Neural cell (in vitro differentiated cells): ENCODE data around the gene ZNF555. TPM values are rescaled to one million over a fixed set of nuclear protein-coding genes. Genes with fewer than 3 reads are reported as not detected.
"Not testable (repeated sequence)": the region's sequence is repeated elsewhere in the genome, so short reads cannot be mapped to it uniquely, and the experiment has no call there.

Experiments used
- H2AFZ ChIP-seq: fragments of 200-600, 300-800 bp; sonication (generic), shearing (Covaris generic); 2 replicates; pipeline ENCODE4 v1.6.0; 2014; ENCODE audit warnings: low read depth, mild to moderate bottlenecking, antibody characterized with exemption, low read length, moderate library complexity
- H3F3A ChIP-seq: fragments of 200-600 bp; shearing (Covaris generic); 2 replicates; pipeline ENCODE4 v1.6.1; 2016; ENCODE audit warnings: mild to moderate bottlenecking, moderate library complexity, mixed read lengths, antibody characterized with exemption, low read length; ENCODE audit not compliant: insufficient read depth, poor library complexity, severe bottlenecking
- H3K27ac ChIP-seq: fragments of 200-600, 300-800 bp; sonication (generic), shearing (Covaris generic); 2 replicates; pipeline ENCODE4 v1.5.1; 2014; ENCODE audit warnings: mild to moderate bottlenecking, low read length, moderate library complexity
- H3K27me3 ChIP-seq: fragments of 300-800, 200-600 bp; sonication (generic), shearing (Covaris generic); 2 replicates; pipeline ENCODE4 v1.6.0; 2014; ENCODE audit warnings: mild to moderate bottlenecking, low read depth, low read length, moderate library complexity; ENCODE audit not compliant: insufficient read depth
- H3K36me3 ChIP-seq: fragments of 300-800, 200-600 bp; sonication (generic), shearing (Covaris generic); 2 replicates; pipeline ENCODE4 v1.5.1; 2014; ENCODE audit warnings: mild to moderate bottlenecking, antibody characterized with exemption, low read length, moderate library complexity; ENCODE audit not compliant: insufficient read depth
- H3K4me2 ChIP-seq: fragments of 300-800, 200-600 bp; sonication (generic), shearing (Covaris generic); 2 replicates; pipeline ENCODE4 v1.6.0; 2014; ENCODE audit warnings: mild to moderate bottlenecking, low read length
- H3K4me3 ChIP-seq: fragments of 300-800, 200-600 bp; sonication (generic), shearing (Covaris generic); 2 replicates; pipeline ENCODE4 v1.5.1; 2014; ENCODE audit warnings: mild to moderate bottlenecking, low read length, moderate library complexity
- H3K79me2 ChIP-seq: fragments of 200-600 bp; shearing (Covaris generic); replicated peaks from 2 replicates; pipeline ENCODE4 v1.6.0; 2014; ENCODE audit warnings: mild to moderate bottlenecking, low read length, moderate library complexity; ENCODE audit not compliant: insufficient read depth
- H3K9ac ChIP-seq: fragments of 300-800, 200-600 bp; sonication (generic), shearing (Covaris generic); 2 replicates; pipeline ENCODE4 v1.6.1; 2016; ENCODE audit warnings: mild to moderate bottlenecking, low read length, mixed read lengths
- H3K9me2 ChIP-seq: fragments of 200-600 bp; shearing (Covaris generic); 2 replicates; pipeline ENCODE4 v1.6.1; 2016; ENCODE audit warnings: mild to moderate bottlenecking, low read length, mixed read lengths; ENCODE audit not compliant: insufficient read depth
- H3K9me3 ChIP-seq: fragments of 200-600, 300-800 bp; sonication (generic), shearing (Covaris generic); 2 replicates; pipeline ENCODE4 v1.6.1; 2016; ENCODE audit warnings: mild to moderate bottlenecking, mixed run types, low read length, moderate library complexity, mixed read lengths
- H4K20me1 ChIP-seq: fragments of 200-600 bp; shearing (Covaris generic); 2 replicates; pipeline ENCODE4 v1.6.1; 2016; ENCODE audit warnings: mild to moderate bottlenecking, mixed run types; ENCODE audit not compliant: insufficient read depth
- EP300 ChIP-seq: fragments of 450-650 bp; conservative IDR thresholded peaks from 2 replicates; pipeline ENCODE4 v1.6.1; 2014; ENCODE audit warnings: antibody characterized with exemption, mild to moderate bottlenecking, moderate library complexity; ENCODE audit not compliant: poor library complexity, severe bottlenecking
- EZH2 ChIP-seq: fragments of 200-600, 300-800 bp; shearing (Covaris generic), sonication (generic); IDR thresholded peaks from 2 replicates; pipeline ENCODE4 v1.6.1; 2014; ENCODE audit warnings: antibody characterized with exemption, low read length, borderline replicate concordance, mild to moderate bottlenecking; ENCODE audit not compliant: insufficient read depth, poor library complexity, severe bottlenecking
- MXI1 ChIP-seq: fragments of 450-650 bp; conservative IDR thresholded peaks from 2 replicates; pipeline ENCODE4 v1.6.1; 2014; ENCODE audit warnings: antibody characterized with exemption, mild to moderate bottlenecking; ENCODE audit not compliant: poor library complexity, severe bottlenecking
- RAD21 ChIP-seq: fragments of 450-650 bp; conservative IDR thresholded peaks from 2 replicates; pipeline ENCODE4 v1.6.1; 2014; ENCODE audit warnings: antibody characterized with exemption, mild to moderate bottlenecking, moderate library complexity
- SMC3 ChIP-seq: fragments of 450-650 bp; conservative IDR thresholded peaks from 2 replicates; pipeline ENCODE4 v1.6.1; 2014; ENCODE audit warnings: antibody characterized with exemption, mild to moderate bottlenecking, moderate library complexity; ENCODE audit not compliant: poor library complexity
- polyA plus RNA-seq: library from polyadenylated mRNA; depleted of rRNA; stranded (reverse); fragments of >200 nt; gene quantifications from 2 replicates; pipeline ENCODE4 v1.2.3, GENCODE V29; 2014
- TF ChIP-seq, protein P1 (sequence below): IDR thresholded peaks from 2 replicates; pipeline ENCODE4 v1.6.1; 2012; ENCODE audit warnings: borderline replicate concordance
- TF ChIP-seq, protein P2 (sequence below): fragments of 450-650 bp; IDR thresholded peaks from 2 replicates; pipeline ENCODE4 v1.5.1; 2014; ENCODE audit warnings: antibody characterized with exemption, mild to moderate bottlenecking, moderate library complexity; ENCODE audit not compliant: poor library complexity, severe bottlenecking

The ZNF555 gene
- polyA plus RNA-seq, 1 donor from 2014 or later = 6.5 TPM

DNA sequence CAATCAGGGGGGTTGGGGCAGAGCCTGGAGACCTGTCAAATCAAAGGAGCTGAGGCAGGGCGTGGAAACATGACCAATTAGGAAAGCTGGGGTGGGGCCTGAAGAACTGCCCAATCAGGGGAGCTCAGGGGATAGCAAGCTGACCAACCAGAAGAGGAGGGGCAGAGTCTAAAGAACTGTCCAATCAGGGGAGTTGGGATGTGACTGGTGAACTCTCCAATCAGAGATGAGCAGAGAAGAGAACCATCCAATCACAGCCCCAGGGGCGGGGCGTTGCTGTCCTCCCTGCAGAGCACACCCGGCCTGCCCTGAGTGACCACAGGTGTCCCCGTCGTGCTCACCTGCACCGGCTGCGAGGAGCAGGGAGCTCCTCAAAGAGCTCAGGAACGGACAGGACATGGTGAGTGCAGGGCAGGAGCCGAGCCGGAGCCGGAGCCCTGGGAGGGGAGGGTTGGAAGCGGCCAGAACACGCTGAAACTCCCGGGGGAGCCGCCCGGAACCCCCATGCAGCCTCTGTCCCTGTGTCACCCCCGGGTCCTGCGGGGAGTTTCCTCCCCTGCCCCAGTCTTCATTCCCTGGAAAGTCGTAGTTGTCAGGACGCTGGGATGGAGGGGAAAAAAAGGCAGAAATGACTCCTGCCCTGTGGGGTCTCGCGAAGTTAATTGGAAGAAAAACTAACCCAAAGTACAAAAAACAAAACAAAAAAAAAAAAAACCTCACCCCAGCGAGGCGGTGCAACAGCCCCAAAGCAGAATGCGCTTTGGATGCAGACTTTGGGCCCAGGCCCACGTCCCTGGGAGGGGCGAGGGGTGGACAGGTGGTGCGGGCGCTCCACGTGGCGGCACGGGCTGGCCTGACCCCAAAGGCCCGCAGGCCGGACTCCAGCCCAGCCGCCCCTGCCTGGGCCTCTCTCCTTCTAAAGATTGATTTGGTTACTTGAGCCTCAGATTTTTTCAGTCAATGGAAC is 26.0 kb downstream of the ZNF555 start, which contains the start of gene ZNF556:
ZNF556 (plus strand) TSS at position 311 of the 967 bp plus-strand sequence; CDS start at position 398, 87 bp downstream.
- no peak within 1 kb of the TSS for H3K27ac ChIP-seq
- H3K9me3 ChIP-seq = no peaks in the 10 kb centered on the region
- no peaks in the 10 kb centered on the region for H3K27me3 ChIP-seq
- no peaks in the 10 kb centered on the region for H4K20me1 ChIP-seq
- no peaks in the 10 kb centered on the region for H3K9me2 ChIP-seq
- TF ChIP-seq EP300 = no peak
- TF ChIP-seq, protein P1, sequence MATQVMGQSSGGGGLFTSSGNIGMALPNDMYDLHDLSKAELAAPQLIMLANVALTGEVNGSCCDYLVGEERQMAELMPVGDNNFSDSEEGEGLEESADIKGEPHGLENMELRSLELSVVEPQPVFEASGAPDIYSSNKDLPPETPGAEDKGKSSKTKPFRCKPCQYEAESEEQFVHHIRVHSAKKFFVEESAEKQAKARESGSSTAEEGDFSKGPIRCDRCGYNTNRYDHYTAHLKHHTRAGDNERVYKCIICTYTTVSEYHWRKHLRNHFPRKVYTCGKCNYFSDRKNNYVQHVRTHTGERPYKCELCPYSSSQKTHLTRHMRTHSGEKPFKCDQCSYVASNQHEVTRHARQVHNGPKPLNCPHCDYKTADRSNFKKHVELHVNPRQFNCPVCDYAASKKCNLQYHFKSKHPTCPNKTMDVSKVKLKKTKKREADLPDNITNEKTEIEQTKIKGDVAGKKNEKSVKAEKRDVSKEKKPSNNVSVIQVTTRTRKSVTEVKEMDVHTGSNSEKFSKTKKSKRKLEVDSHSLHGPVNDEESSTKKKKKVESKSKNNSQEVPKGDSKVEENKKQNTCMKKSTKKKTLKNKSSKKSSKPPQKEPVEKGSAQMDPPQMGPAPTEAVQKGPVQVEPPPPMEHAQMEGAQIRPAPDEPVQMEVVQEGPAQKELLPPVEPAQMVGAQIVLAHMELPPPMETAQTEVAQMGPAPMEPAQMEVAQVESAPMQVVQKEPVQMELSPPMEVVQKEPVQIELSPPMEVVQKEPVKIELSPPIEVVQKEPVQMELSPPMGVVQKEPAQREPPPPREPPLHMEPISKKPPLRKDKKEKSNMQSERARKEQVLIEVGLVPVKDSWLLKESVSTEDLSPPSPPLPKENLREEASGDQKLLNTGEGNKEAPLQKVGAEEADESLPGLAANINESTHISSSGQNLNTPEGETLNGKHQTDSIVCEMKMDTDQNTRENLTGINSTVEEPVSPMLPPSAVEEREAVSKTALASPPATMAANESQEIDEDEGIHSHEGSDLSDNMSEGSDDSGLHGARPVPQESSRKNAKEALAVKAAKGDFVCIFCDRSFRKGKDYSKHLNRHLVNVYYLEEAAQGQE = no peak
- TF ChIP-seq, protein P2, sequence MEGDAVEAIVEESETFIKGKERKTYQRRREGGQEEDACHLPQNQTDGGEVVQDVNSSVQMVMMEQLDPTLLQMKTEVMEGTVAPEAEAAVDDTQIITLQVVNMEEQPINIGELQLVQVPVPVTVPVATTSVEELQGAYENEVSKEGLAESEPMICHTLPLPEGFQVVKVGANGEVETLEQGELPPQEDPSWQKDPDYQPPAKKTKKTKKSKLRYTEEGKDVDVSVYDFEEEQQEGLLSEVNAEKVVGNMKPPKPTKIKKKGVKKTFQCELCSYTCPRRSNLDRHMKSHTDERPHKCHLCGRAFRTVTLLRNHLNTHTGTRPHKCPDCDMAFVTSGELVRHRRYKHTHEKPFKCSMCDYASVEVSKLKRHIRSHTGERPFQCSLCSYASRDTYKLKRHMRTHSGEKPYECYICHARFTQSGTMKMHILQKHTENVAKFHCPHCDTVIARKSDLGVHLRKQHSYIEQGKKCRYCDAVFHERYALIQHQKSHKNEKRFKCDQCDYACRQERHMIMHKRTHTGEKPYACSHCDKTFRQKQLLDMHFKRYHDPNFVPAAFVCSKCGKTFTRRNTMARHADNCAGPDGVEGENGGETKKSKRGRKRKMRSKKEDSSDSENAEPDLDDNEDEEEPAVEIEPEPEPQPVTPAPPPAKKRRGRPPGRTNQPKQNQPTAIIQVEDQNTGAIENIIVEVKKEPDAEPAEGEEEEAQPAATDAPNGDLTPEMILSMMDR = no peak
- TF ChIP-seq RAD21 = no peak
- no peak within 1 kb of the TSS for H3K4me2 ChIP-seq
- H3F3A ChIP-seq = no peaks in the 10 kb centered on the region
- H3K9ac ChIP-seq = no peak within 1 kb of the TSS
- H3K36me3 ChIP-seq = no peaks in the 10 kb centered on the region
- no peak within 1 kb of the TSS for H3K4me3 ChIP-seq
- no peaks in the 10 kb centered on the region for H3K79me2 ChIP-seq
- no peak within 1 kb of the TSS for H2AFZ ChIP-seq

DNA sequence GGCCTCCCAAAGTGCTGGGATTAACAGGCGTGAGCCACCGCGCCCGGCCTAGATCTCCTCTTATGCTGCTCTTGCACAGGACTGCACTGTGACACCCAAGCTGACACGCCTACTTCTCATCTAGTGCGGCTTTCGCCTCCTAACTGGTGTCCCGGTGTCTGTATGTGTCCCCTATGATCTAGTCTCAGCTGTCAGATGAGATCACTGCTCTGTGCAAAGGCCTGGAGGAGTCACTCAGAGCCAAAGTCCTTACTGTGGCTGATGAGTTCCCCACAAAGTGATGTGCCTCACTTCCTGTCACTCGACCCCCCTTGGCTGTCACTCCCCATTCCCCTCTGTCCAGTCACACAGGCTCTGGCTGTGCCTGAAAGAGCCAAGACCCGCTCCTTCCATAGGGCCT is 28.3 kb downstream of the ZNF555 start:
- H3K27ac ChIP-seq = no peak overlapping the region
- H2AFZ ChIP-seq = no peak overlapping the region
- no peaks in the 10 kb centered on the region for H3K36me3 ChIP-seq
- no peak overlapping the region for H3K4me2 ChIP-seq
- no peak overlapping the region for H3K9ac ChIP-seq
- no peaks in the 10 kb centered on the region for H3K79me2 ChIP-seq
- H3K4me3 ChIP-seq = no peak overlapping the region
- H3K9me3 ChIP-seq = no peaks in the 10 kb centered on the region
- no peaks in the 10 kb centered on the region for H3K27me3 ChIP-seq
- H4K20me1 ChIP-seq = no peaks in the 10 kb centered on the region
- no peak for TF ChIP-seq MXI1
- TF ChIP-seq EZH2 = no peak
- TF ChIP-seq SMC3 = no peak
- no peaks in the 10 kb centered on the region for H3K9me2 ChIP-seq
- H3F3A ChIP-seq = no peaks in the 10 kb centered on the region

DNA sequence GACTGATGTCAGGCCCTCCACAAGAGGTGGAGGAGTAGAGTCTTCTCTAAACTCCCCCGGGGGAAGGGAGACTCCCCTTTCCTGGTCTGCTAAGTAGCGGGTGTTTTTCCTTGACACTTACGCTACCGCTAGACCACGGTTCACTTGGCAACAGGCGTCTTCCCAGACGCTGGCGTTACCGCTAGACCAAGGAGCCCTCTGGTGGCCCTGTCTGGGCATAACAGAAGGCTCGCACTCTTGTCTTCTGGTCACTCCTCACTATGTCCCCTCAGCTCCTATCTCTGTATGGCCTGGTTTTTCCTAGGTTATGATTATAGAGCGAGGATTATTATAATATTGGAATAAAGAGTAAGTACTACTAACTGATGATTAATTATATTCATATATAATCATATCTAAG is 30.9 kb downstream of the ZNF555 start:
- not testable (repeated sequence) for H3K4me2 ChIP-seq, H3K27ac ChIP-seq, H3K27me3 ChIP-seq, H3F3A ChIP-seq, H3K9me2 ChIP-seq, H3K36me3 ChIP-seq, H2AFZ ChIP-seq, H4K20me1 ChIP-seq, H3K79me2 ChIP-seq, H3K9me3 ChIP-seq, H3K4me3 ChIP-seq, H3K9ac ChIP-seq
